Tibial nerve (tissue), 4 donors: ENCODE results near the gene ZNF512. TPM values are rescaled to one million over a fixed set of nuclear protein-coding genes. Genes with fewer than 3 reads are reported as not detected.

Experiments
- DNase-seq, 2 donors: peaks; one replicate each; pipeline ENCODE4 v3.0.0-alpha.2; 2019; ENCODE audit warnings: low spot score in 2 of 2
- H3K27ac ChIP-seq, 4 donors: fragments of 200-600 bp; sonication (generic) in 3 of 4; one replicate each; pipeline ENCODE4 v1.5.1; 2017 to 2019; ENCODE audit warnings: mild to moderate bottlenecking in 1 of 4
- H3K27me3 ChIP-seq, 2 donors: fragments of 200-600 bp; sonication (generic) in 1 of 2; one replicate each; pipeline versions ENCODE4 v1.5.1 to v1.6.0; 2017 to 2019
- H3K36me3 ChIP-seq, 3 donors: fragments of 200-600 bp; sonication (generic); one replicate each; pipeline ENCODE4 v1.5.1; 2018 to 2019
- H3K4me1 ChIP-seq, 4 donors: fragments of 200-600 bp; sonication (generic) in 3 of 4; one replicate each; pipeline ENCODE4 v1.5.1; 2017 to 2019
- H3K4me3 ChIP-seq, 4 donors: fragments of 200-600 bp; sonication (generic) in 3 of 4; one replicate each; pipeline ENCODE4 v1.5.1; 2017 to 2019; ENCODE audit warnings: mild to moderate bottlenecking in 1 of 4, moderate library complexity in 1 of 4
- H3K9me3 ChIP-seq, 4 donors: fragments of 200-600 bp; sonication (generic) in 3 of 4; one replicate each; pipeline ENCODE4 v1.5.1; 2017 to 2019
- EP300 ChIP-seq, 2 donors: sonication (generic); formaldehyde crosslinking; IDR thresholded peaks; one replicate each; pipeline ENCODE4 v1.6.1; 2017; ENCODE audit warnings: antibody characterized with exemption in 2 of 2, mild to moderate bottlenecking in 1 of 2
- POLR2A ChIP-seq, 2 donors: fragments of 450-650 bp; IDR thresholded peaks; one replicate each; pipeline ENCODE4 v1.6.1; 2017; ENCODE audit warnings: antibody characterized with exemption in 2 of 2, mild to moderate bottlenecking in 2 of 2, moderate library complexity in 2 of 2
- WGBS, 2 donors: methylation state at CpG; one replicate each; pipeline ENCODE4 v1.1.5; 2018; 5-methylcytosine and 5-hydroxymethylcytosine counted together
- total RNA-seq, 4 donors: library from RNA; depleted of rRNA; stranded (reverse); fragments of >200 nt; gene quantifications; one replicate each; pipeline ENCODE4 v1.1.0, GENCODE V29; 2016
- TF ChIP-seq, protein P1 (sequence below), 5 experiments: fragments of 200-600 bp in 3 of 5; fragments of 450-650 bp in 2 of 5; sonication (generic) in 3 of 5; IDR thresholded peaks; one replicate each; pipeline ENCODE4 v1.5.1; 2016 to 2019; ENCODE audit warnings: antibody characterized with exemption in 5 of 5, mild to moderate bottlenecking in 3 of 5, moderate library complexity in 2 of 5

Gene ZNF512
- total RNA-seq, 4 donors from 2014 or later, result 29.9 to 52.0 (median 42.4) TPM

DNA sequence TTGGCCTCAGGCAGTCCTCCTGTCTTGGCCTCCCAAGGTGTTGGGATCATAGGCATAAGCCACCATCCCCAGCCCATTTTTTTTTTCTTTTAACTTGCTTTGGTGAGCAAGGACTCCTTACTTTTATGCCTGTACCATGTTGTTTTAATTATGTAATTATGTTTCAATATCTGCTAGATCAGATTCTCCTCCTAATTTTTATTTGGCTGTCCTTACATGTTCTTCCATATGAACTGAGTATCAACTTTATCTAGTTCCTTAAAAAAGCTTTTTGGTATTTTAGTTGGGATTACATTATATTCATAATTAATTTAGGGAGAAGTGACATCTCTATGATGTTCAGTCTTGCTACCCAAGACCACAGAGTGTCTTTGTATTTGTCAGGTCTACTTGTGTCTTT is 62.4 kb downstream of the ZNF512 start:
- Histone ChIP-seq H3K9me3 (no peaks in the 10 kb centered on the region), H3K27me3 (no peaks in the 10 kb centered on the region), H3K27ac (no peak overlapping the region), H3K4me1 (no peaks in the 10 kb centered on the region), H3K4me3 (no peak overlapping the region), H3K36me3 (peaks cover 0 to 97% (median 14%) of the 10 kb centered on the region in 3 donors)
- no peak for DNase-seq
- no peak for TF ChIP-seq EP300 (IDR thresholded peaks at IDR 0.05)

DNA sequence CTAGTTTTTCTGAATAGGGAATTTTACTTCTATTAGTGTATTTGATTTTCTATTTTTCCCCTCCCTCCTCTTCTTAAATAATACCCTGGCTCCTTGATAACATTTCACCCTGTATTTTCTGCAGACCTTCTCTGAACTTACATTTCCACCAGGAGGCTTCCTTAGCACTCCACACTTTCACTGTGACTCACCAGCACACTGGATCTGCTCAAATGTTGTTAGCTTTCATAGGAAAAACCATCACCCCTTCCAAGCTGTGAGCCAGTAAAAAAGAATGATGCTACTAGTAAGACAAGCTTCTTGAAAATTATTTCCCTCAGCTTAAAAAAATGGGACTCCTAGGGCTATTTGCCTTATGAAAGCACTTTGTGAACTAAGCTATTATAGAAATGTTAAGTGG is 64.4 kb downstream of the ZNF512 start:
- H3K4me3 ChIP-seq, result no peak overlapping the region
- no peak overlapping the region for H3K27ac ChIP-seq
- no peaks in the 10 kb centered on the region for H3K9me3 ChIP-seq
- H3K4me1 ChIP-seq, result no peaks in the 10 kb centered on the region
- peaks cover 0 to 97% (median 14%) of the 10 kb centered on the region in 3 donors for H3K36me3 ChIP-seq
- DNase-seq, result no peak
- H3K27me3 ChIP-seq, result no peaks in the 10 kb centered on the region
- TF ChIP-seq, protein P1, sequence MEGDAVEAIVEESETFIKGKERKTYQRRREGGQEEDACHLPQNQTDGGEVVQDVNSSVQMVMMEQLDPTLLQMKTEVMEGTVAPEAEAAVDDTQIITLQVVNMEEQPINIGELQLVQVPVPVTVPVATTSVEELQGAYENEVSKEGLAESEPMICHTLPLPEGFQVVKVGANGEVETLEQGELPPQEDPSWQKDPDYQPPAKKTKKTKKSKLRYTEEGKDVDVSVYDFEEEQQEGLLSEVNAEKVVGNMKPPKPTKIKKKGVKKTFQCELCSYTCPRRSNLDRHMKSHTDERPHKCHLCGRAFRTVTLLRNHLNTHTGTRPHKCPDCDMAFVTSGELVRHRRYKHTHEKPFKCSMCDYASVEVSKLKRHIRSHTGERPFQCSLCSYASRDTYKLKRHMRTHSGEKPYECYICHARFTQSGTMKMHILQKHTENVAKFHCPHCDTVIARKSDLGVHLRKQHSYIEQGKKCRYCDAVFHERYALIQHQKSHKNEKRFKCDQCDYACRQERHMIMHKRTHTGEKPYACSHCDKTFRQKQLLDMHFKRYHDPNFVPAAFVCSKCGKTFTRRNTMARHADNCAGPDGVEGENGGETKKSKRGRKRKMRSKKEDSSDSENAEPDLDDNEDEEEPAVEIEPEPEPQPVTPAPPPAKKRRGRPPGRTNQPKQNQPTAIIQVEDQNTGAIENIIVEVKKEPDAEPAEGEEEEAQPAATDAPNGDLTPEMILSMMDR (IDR thresholded peaks at IDR 0.05), result no peak
- no peak for TF ChIP-seq EP300 (IDR thresholded peaks at IDR 0.05)
- no peak for TF ChIP-seq POLR2A (IDR thresholded peaks at IDR 0.05)

DNA sequence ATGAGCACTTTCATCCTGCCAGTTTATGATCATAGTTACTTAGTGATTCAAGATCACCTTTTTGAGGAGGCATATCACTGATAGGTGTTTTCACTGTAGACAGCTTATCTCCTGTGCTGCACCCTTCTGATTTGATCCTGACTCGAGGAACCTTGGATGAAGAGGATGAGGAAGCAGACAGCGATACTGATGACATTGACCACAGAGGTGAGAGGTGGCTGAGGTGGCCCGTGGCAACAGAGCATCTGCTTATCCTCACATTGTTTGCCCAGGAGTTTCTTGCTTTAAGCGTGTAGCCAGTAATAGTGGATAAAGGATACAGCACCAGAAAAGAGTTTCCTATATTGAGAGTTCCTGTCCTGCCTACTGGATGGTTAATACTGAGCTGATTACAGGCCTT is 64.9 kb downstream of the ZNF512 start:
- WGBS, 2 donors, result 89 to 91% methylated on average over 4 of the region's 4 CpGs
- TF ChIP-seq EP300 (IDR thresholded peaks at IDR 0.05) (no peak), POLR2A (IDR thresholded peaks at IDR 0.05) (no peak)
- TF ChIP-seq, protein P1 (IDR thresholded peaks at IDR 0.05), result no peak
- no peak for DNase-seq
- H3K27ac ChIP-seq, result no peak overlapping the region
- H3K9me3 ChIP-seq, result no peaks in the 10 kb centered on the region
- H3K4me1 ChIP-seq, result no peaks in the 10 kb centered on the region
- H3K36me3 ChIP-seq, result peaks cover 0 to 97% (median 19%) of the 10 kb centered on the region in 3 donors
- no peaks in the 10 kb centered on the region for H3K27me3 ChIP-seq
- H3K4me3 ChIP-seq, result no peak overlapping the region

DNA sequence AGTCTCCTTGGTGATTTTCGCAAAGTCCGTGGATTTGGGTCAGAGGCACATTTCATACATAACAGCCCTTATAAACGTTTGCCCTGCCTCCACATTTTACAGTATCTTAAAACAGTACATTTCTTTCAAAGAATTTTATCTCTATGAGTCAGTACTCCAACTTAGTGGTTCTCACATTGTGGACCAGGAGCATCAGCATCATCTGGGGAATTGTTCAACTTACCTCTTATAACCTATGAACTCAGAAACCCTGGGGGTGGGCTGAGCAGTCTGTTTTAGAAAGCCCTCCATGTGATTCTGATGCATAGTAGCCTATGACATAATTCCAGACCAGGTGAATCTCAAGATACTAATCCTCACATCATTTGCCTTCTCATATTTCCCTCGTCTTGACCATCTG is 68.2 kb downstream of the ZNF512 start:
- peaks cover 0 to 100% (median 21%) of the 10 kb centered on the region in 3 donors for H3K36me3 ChIP-seq
- no peaks in the 10 kb centered on the region for H3K4me1 ChIP-seq
- no peak for DNase-seq
- H3K27ac ChIP-seq, result no peak overlapping the region
- no peak overlapping the region for H3K4me3 ChIP-seq
- no peak for TF ChIP-seq POLR2A (IDR thresholded peaks at IDR 0.05)
- TF ChIP-seq EP300 (IDR thresholded peaks at IDR 0.05), result no peak
- TF ChIP-seq, protein P1 (IDR thresholded peaks at IDR 0.05), result no peak
- H3K27me3 ChIP-seq, result no peaks in the 10 kb centered on the region
- WGBS, 2 donors, result 74 to 79% methylated on average over 4 of the region's 4 CpGs
- H3K9me3 ChIP-seq, result no peaks in the 10 kb centered on the region

DNA sequence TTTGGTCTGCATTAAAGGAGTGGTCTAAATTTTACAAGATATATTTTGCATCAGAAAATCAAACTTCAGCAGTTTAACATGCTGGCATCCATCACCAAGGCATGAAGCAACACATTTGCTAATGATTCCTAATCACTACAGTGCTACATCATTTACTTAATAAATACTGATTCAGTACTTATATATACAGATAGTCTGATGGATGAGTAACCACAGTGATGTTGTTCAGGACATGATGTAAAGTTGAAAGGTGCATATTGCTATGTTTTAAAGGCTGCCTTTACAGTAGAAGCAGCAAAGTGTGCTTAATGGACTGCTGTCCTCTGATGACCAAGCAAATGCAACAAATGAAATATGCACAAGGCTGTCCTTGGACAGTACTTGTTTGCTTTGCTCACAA is 69.5 kb downstream of the ZNF512 start:
- Histone ChIP-seq H3K27me3 (no peaks in the 10 kb centered on the region), H3K4me1 (no peaks in the 10 kb centered on the region), H3K27ac (no peak overlapping the region), H3K4me3 (no peak overlapping the region), H3K9me3 (no peaks in the 10 kb centered on the region), H3K36me3 (peaks cover 0 to 100% (median 21%) of the 10 kb centered on the region in 3 donors)
- DNase-seq, result no peak
- no peak for TF ChIP-seq EP300 (IDR thresholded peaks at IDR 0.05)
- no peak for TF ChIP-seq POLR2A (IDR thresholded peaks at IDR 0.05)
- TF ChIP-seq, protein P1 (IDR thresholded peaks at IDR 0.05), result no peak

DNA sequence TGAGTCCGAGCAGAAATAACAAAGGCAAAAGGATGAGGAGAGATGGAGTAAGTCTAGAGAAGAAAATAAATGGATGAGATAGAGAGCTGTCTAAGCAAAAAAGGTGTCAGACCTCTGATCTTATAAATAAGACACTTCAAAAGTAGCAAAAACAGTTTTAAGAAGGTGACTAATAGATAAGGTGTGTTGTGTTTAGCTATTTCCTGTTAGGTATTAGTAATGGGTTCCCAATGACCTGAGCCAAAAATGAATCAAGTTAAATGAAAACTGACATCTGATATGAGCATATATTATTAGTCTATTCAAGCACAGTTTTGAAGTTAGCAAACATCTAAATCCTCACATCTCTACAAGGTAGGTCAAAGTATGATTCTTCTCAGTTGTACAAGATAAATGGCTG is 69.9 kb downstream of the ZNF512 start:
- no peaks in the 10 kb centered on the region for H3K27me3 ChIP-seq
- no peak for TF ChIP-seq POLR2A (IDR thresholded peaks at IDR 0.05)
- TF ChIP-seq, protein P1 (IDR thresholded peaks at IDR 0.05), result no peak
- no peaks in the 10 kb centered on the region for H3K4me1 ChIP-seq
- WGBS, 2 donors, result 72 to 87% methylated on average over 1 of the region's 1 CpG
- H3K36me3 ChIP-seq, result peaks cover 0 to 100% (median 19%) of the 10 kb centered on the region in 3 donors
- no peak for DNase-seq
- H3K27ac ChIP-seq, result no peak overlapping the region
- H3K9me3 ChIP-seq, result no peaks in the 10 kb centered on the region
- no peak overlapping the region for H3K4me3 ChIP-seq
